Stomach (tissue), 9 donors: ENCODE measurements around the gene CDC42EP5. TPM values are rescaled to one million over a fixed set of nuclear protein-coding genes. Genes with fewer than 3 reads are reported as not detected.

Experiments used
- DNase-seq, 2 donors: peaks; one replicate each; pipeline versions ENCODE4 v3.0.0 to v3.0.0-alpha.2; 2013 to 2019
- H3K27ac ChIP-seq, 5 donors: fragments of 200-600 bp in 4 of 5; sonication (generic) in 4 of 5; one replicate each; pipeline ENCODE4 v1.5.1; 2013 to 2019; ENCODE audit warnings: mild to moderate bottlenecking in 1 of 5, moderate library complexity in 1 of 5
- H3K27me3 ChIP-seq, 3 donors: fragments of 200-600 bp; sonication (generic); one replicate each; pipeline ENCODE4 v1.5.1; 2017 to 2019; ENCODE audit warnings: mixed run types in 1 of 3
- H3K36me3 ChIP-seq, 4 donors: fragments of 200-600 bp; sonication (generic); 1 replicate in 3 of 4; 2 replicates in 1 of 4; pipeline ENCODE4 v1.5.1; 2016 to 2019
- H3K4me1 ChIP-seq, 4 donors: fragments of 200-600 bp; sonication (generic); one replicate each; pipeline ENCODE4 v1.5.1; 2016 to 2019
- H3K4me3 ChIP-seq, 4 donors: fragments of 200-600 bp; sonication (generic) in 3 of 4; one replicate each; pipeline ENCODE4 v1.5.1; 2016 to 2019; ENCODE audit warnings: mild to moderate bottlenecking in 1 of 4
- H3K9me3 ChIP-seq, 4 donors: fragments of 200-600 bp; sonication (generic); one replicate each; pipeline ENCODE4 v1.5.1; 2016 to 2019
- CTCF ChIP-seq, 7 experiments: fragments of 450-650 bp in 4 of 7; fragments of 200-600 bp in 3 of 7; sonication (generic) in 3 of 7; IDR thresholded peaks; one replicate each; pipeline ENCODE4 v1.5.1; 2016 to 2019; ENCODE audit warnings: antibody characterized with exemption in 7 of 7, control low read depth in 2 of 7, mild to moderate bottlenecking in 1 of 7
- EP300 ChIP-seq: sonication (generic); formaldehyde crosslinking; IDR thresholded peaks from one replicate; pipeline ENCODE4 v1.6.1; 2017; ENCODE audit warnings: antibody characterized with exemption
- POLR2A ChIP-seq, 4 donors: fragments of 450-650 bp; IDR thresholded peaks; one replicate each; pipeline ENCODE4 v1.6.1; 2016; ENCODE audit warnings: antibody characterized with exemption in 4 of 4, control low read depth in 2 of 4, mild to moderate bottlenecking in 1 of 4, moderate library complexity in 1 of 4
- POLR2AphosphoS5 ChIP-seq, 3 donors: sonication (generic); formaldehyde crosslinking; IDR thresholded peaks; one replicate each; pipeline ENCODE4 v1.6.1; 2016; ENCODE audit warnings: antibody characterized with exemption in 3 of 3
- WGBS, 5 donors: extraction: QIAGEN DNeasy Blood & Tissue Kit in 3 of 5; methylation state at CpG; one replicate each; pipeline versions ENCODE4 v1.1.5 to v1.1.7; 2013 to 2018; 5-methylcytosine and 5-hydroxymethylcytosine counted together
- intact Hi-C: fragments of 100-400 bp; cut with DNase I; formaldehyde crosslinking; loops from one replicate; pipeline ENCODE4 v1.15.1; 2023; ENCODE audit warnings: low total_unique reads
- polyA plus RNA-seq, 3 donors: library from polyadenylated mRNA; stranded (reverse); fragments of 200-250 nt; gene quantifications; one replicate each; pipeline ENCODE4 v1.2.3, GENCODE V29; 2013
- total RNA-seq, 5 donors: library from RNA; depleted of rRNA; stranded (reverse); fragments of >200 nt; gene quantifications; one replicate each; pipeline versions ENCODE4 v1.1.0 to v1.2.3, GENCODE V29; 2014 to 2016
- donor health status: healthy with polysubstance abuse.
- donor health status: Bipolar disorder and iron deficiency.
- donor health status: healthy.

The CDC42EP5 gene
- total and polyA plus RNA-seq, 8 donors, result 0.89 to 699 (median 29.7) TPM; not detected in 1

GRCh38 chr19:54464044-54464629, 9.0 kb downstream of the CDC42EP5 start:
- H3K4me3 ChIP-seq, result peak overlapping the region; percentile 46 to 70 (median 66)
- H3K36me3 ChIP-seq, result peaks cover 19 to 32% (median 31%) of the 10 kb centered on the region in 4 donors
- peak overlapping the region; percentile 98 to 99 (median 99) for H3K27ac ChIP-seq
- peaks cover 35 to 77% (median 69%) of the 10 kb centered on the region in 4 donors for H3K4me1 ChIP-seq
- intact Hi-C loops, result no loop called here
- DNase-seq, result peak; percentile 97 to 99
- no peaks in the 10 kb centered on the region for H3K9me3 ChIP-seq
- peak in 1 of 3 donors; percentile 35 for TF ChIP-seq POLR2AphosphoS5 (IDR thresholded peaks at IDR 0.05)
- TF ChIP-seq CTCF (IDR thresholded peaks at IDR 0.05), result no peak
- peaks cover 0 to 3% (median 0%) of the 10 kb centered on the region in 3 donors for H3K27me3 ChIP-seq
- WGBS, 5 donors, result 0 to 1% (median 0%) methylated on average over 22 to 26 of the region's 26 CpGs

GRCh38 chr19:54463531-54464043, 9.5 kb downstream of the CDC42EP5 start, which contains the start of gene LENG9:
LENG9 (minus strand) TSS chr19:54463778; CDS start chr19:54463526, 252 bp downstream.
- Histone ChIP-seq H3K4me1 (peaks cover 32 to 79% (median 68%) of the 10 kb centered on the region in 4 donors), H3K36me3 (peaks cover 25 to 38% (median 37%) of the 10 kb centered on the region in 4 donors)

DNA sequence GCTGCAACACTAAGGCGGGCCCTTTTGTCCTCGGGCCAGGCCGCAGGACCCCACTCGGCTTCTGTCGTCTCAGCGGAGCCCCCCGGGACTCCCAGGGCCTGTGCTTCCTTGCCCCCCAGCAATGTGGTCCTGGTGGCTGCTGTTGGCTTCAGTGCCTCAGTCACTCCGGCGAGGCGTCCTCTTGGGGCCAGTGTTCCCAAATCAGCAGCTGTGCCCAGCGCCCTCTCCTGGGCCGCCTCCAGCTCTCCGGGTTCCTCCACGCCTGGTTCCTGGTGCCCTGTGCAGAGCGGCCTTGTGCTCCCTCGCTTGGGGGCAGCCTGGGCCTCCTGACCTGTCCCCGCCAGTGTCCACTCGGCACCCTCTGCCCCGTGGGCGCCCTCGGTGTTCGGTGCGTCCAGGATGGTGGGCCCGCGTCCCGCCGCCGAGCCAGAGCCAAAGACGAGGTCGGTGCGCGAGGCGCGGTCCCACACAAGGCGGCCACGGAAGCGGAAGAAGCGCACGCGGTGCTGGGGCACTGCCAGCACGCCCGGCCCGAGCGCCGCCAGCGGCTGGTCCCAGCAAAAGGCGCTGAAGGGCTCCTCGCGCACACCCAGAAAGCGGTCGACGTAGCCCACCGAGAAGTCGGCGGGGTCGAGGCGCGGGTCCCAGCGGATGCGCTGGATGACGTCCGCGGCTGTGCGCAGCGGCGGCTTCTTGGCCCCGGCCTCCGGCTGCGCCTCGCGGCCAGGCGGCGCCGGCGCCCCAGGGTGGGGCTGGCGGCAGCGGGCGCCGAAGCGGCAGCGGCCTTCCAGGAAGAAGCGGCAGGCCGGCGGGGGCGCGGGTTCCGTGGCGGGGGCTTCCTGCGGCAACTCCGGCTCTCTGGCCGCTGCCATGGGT, 10.2 kb downstream of the CDC42EP5 start:
- peak; percentile 81 to 89 for DNase-seq
- 0 to 5% (median 3%) methylated on average over 26 to 91 of the region's 91 CpGs for WGBS, 5 donors
- peak overlapping the region; percentile 98 to 99 (median 99) for H3K27ac ChIP-seq
- intact Hi-C loops, result no loop called here
- peaks cover 32 to 45% (median 44%) of the 10 kb centered on the region in 4 donors for H3K36me3 ChIP-seq
- H3K4me1 ChIP-seq, result peaks cover 32 to 78% (median 68%) of the 10 kb centered on the region in 4 donors
- TF ChIP-seq EP300, result no peak
- TF ChIP-seq POLR2AphosphoS5 (IDR thresholded peaks at IDR 0.05), result peak; percentile 32 to 89 (median 81)
- no peaks in the 10 kb centered on the region for H3K9me3 ChIP-seq
- H3K4me3 ChIP-seq, result peak overlapping the region; percentile 46 to 70 (median 66)
- no peaks in the 10 kb centered on the region for H3K27me3 ChIP-seq

More at GRCh38 chr19:54463531-54464043, 9.5 kb downstream of the CDC42EP5 start, which contains the start of gene LENG9:
- intact Hi-C loops, result no loop called here
- H3K9me3 ChIP-seq, result no peaks in the 10 kb centered on the region
- no peak for TF ChIP-seq CTCF (IDR thresholded peaks at IDR 0.05)
- TF ChIP-seq EP300, result no peak
- peak in 2 of 4 donors; percentile 80 to 83 for TF ChIP-seq POLR2A (IDR thresholded peaks at IDR 0.05)
- peak; percentile 87 to 98 (median 98) for TF ChIP-seq POLR2AphosphoS5 (IDR thresholded peaks at IDR 0.05)
- peak within 1 kb of the TSS; percentile 46 to 70 (median 66) for H3K4me3 ChIP-seq
- DNase-seq, result peak; percentile 99 to 100
- H3K27me3 ChIP-seq, result no peaks in the 10 kb centered on the region
- WGBS, 5 donors, result 0 to 1% (median 0%) methylated on average over 14 to 41 of the region's 41 CpGs
- peak within 1 kb of the TSS; percentile 98 to 99 (median 99) for H3K27ac ChIP-seq

GRCh38 chr19:54462047-54462654, 10.9 kb downstream of the CDC42EP5 start:
- Histone ChIP-seq H3K4me3 (peak overlapping the region; percentile 46 to 70 (median 66)), H3K4me1 (peaks cover 32 to 72% (median 64%) of the 10 kb centered on the region in 4 donors), H3K9me3 (no peaks in the 10 kb centered on the region), H3K27me3 (no peaks in the 10 kb centered on the region), H3K27ac (peak overlapping the region; percentile 98 to 99 (median 99)), H3K36me3 (peaks cover 39 to 52% (median 51%) of the 10 kb centered on the region in 4 donors)
- 30 to 37% (median 35%) methylated on average over 1 to 15 of the region's 15 CpGs for WGBS, 5 donors
- TF ChIP-seq POLR2AphosphoS5 (IDR thresholded peaks at IDR 0.05) (peak in 1 of 3 donors; percentile 8), POLR2A (IDR thresholded peaks at IDR 0.05) (no peak)
- intact Hi-C loops, result no loop called here
- peak; percentile 50 to 54 for DNase-seq
